CD4-positive, alpha-beta T cell treated with Interleukin-21 for 1 hour (primary cell): ENCODE data around the gene KIF18B.

Source experiments
- DNase-seq: peaks from one replicate; pipeline ENCODE4 v3.0.0-alpha.2; 2020

Gene KIF18B

GRCh38 chr17:44903012-44903685 lies 44.4 kb downstream of the KIF18B start:
- DNase-seq = no peak

DNA sequence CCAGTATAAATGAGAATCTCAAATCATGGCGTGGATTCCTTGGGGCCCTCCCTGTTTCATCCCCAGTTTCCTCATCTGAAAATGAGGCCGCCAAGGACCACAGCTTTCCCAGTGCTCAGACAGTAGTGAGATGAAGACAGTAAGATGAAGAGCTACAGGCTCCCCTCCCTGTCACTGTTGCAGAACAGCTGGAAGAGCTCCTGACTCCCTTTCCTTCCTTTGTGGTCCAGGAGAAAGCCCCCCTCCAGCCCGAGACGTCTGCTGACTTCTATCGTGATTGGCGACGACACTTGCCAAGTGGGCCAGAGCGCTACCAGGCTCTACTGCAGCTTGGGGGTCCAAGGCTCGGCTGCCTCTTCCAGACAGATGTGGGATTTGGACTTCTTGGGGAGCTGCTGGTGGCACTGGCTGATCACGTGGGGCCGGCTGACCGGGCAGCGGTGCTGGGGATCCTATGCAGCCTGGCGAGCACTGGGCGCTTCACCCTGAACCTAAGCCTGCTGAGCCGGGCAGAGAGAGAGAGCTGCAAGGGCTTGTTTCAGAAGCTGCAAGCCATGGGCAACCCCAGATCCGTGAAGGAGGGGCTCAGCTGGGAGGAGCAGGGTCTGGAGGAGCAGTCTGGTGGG lies 45.3 kb downstream of the KIF18B start:
- DNase-seq = no peak

GRCh38 chr17:44901411-44901921 lies 46.1 kb downstream of the KIF18B start:
- no peak for DNase-seq

GRCh38 chr17:44900894-44901293 lies 46.7 kb downstream of the KIF18B start:
- no peak for DNase-seq

DNA sequence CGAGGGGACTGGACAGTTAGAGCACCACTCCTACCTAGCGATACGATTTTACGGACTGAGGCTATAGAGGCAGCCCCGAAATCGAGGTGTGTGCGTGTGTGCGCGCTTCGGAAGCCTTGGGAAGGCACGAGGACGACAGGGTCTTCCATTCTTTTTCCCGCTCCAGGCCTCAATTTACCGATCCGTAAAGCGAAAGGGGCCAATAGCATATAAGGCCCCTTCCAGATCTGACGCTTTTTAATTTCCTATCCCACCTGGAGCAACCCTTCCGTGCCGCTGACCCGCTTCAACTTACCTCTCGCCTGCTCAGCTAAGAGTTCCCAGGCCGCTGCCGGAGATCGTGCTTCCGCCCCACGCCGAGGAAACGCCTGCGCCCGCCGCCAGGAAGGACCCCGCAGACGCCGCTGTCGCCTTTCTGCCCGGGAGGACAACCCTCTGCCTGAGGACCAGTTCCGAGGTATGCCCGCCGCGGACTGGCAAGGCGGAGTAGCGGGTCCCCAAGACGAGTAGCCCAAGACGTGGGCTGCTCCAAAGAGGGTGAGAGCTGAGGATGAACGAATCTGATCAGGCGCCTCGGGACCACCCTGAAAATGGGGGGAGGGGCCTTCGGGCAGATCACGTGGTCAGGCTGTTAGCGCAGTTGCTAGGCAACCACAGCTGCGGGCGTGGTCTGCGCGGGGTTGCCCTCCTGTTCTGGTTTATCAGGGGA lies 48.3 kb downstream of the KIF18B start, which contains the start of gene EFTUD2:
EFTUD2 (minus strand) TSS at position 372 of the 709 bp plus-strand sequence. CDS start 4,924 bp downstream, outside the sequence.
- DNase-seq = peak; percentile 93

- DNase-seq = peak; percentile 42
These were observed 48.9 kb downstream of the KIF18B start for GRCh38 chr17:44898768-44899073.

DNA sequence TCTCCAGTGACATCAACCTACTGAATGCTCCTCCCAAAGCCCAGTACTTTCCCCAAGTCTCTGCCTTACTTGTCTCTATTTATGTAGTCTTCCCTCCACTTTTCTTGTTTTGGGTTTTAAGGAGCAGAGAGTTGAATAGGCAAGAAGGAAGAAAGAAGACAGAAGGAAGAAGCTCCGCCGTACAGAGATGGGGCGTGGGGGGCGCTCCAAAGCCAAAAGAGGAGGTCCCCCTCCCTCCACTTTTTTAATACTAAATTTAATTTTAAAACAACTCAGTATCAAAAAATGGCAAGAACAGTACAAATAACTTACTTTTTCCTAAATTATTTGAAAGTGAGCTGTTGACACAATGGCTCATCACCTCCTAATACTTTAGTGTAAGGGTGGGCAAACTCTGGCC lies 52.9 kb downstream of the KIF18B start:
- DNase-seq = no peak

DNA sequence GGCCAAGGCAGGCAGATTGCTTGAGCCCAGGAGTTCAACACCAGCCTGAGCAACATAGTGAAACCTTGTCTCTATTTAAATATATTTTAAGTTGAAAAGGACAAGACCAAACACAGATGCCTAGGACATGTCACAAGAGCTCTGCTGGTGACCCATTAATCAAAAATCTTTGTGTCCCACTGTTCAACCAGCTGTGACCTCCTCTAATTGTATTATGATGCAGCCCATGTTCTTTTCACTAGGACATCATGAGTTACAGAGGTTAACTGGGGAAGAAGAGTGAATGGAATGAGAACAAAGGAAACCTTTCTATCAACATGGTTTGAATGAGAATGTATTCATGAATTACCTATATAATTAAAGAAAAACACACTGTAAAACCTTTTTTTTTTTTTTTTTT lies 55.3 kb downstream of the KIF18B start:
- DNase-seq = no peak

DNA sequence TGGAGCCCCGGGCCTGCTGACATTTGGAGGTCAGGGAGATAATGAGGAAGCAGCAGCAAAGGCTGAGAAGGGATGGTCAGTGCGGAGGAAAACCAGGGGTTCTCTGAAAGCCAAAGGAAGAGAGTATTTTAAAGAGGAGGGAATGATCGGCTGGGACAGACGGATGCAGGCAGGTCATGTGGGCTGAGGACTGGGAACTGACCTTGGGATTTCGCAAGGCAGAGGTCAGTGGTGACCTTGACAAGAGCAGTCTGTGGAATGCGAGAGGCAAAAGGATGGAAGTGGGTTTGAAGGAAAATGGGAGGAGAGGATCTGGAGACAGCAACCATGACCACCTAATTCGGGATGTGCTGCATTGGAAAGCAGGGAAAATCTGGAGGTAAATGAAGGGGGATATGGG lies 58.6 kb downstream of the KIF18B start:
- DNase-seq = no peak

DNA sequence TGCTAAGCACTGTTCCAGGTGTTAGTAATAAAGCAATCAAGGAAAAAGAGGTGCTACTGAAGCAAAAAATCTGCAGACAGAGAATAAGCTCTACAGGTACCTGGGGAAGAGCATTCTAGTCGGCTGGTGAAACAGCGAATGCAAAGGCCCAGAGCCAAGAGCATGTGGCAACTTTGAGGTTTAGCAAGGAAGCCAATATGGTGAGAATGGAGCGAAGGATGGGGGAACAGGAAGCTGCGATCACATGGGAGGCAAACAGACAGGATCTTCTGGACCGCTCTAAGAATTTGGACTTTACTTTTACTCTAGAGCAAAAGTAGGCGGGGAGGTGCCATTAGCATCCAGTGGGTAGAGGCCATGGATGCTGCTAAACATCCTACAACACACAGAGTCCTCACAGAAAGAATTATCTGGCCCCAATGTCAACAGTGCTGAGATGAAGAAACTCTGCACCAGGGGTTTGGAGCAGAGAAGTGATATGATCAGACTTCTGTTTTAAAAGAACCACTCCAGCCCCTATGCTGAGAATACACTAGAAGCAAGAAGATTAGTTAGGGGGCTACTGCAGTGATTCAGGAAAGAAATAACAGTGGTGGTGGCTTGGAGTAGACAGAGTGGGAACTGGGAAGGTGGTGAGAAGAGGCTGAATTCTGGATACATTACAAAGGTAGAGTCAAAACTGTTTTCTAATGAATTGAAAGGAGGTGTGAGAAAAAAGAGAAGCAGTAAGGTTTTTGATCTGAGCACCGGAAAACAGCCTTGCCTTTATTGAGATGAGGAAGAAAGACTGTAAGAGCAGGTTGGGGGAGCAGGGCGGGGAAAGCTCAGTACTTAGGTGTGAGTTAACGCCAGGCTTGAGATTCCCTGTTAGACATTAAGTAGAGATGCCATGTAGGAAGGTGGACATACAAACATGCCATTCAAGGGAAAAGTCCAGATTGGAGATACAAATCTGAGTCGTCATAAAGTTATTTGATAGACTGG lies 59.3 kb downstream of the KIF18B start:
- peak; percentile 25 for DNase-seq

- no peak for DNase-seq
These were observed 60.6 kb downstream of the KIF18B start for GRCh38 chr17:44887016-44887415.

DNA sequence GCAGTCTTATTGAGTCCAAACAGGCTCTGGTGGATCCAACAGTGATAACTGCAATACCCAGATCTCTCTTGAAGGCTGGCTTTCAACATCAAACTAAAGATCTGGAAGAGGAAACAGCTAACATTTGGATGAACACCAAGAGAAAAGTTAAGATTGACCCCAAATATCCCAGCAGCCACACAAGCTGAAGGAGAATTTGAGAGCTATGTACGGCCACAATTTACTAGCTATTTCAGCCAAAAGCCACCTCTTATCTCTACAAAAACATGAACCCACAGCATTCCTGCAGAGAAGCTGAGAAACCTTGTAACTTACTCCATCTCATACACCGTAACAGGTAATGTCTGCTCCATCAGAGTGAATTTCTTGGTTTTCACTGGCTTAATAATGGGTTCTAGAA lies 62.6 kb downstream of the KIF18B start:
- no peak for DNase-seq

DNA sequence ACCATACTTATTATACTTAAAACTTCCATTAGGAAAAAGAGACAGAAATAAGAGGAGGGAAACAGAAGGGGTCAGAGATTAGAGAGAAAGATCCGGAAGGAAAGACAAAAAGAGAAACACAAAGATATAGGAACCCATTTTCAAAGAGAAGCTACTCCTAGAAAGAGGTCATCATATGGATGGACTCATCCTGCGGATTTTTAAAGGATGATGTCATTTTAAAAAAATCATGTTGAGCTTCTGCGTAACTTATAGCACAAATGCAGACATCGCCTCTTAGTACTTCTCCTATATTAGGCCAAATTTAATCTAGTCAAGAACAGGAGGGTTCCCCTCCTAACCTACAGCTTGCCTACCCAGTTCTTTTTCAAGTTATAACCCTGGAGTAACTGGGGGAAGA lies 66.4 kb downstream of the KIF18B start:
- DNase-seq = no peak

- no peak for DNase-seq
These were observed 67.5 kb downstream of the KIF18B start for GRCh38 chr17:44880062-44880461.

- no peak for DNase-seq
These were observed 68.2 kb downstream of the KIF18B start for GRCh38 chr17:44879376-44879775.

GRCh38 chr17:44878627-44879221 lies 68.8 kb downstream of the KIF18B start:
- peak; percentile 33 for DNase-seq

DNA sequence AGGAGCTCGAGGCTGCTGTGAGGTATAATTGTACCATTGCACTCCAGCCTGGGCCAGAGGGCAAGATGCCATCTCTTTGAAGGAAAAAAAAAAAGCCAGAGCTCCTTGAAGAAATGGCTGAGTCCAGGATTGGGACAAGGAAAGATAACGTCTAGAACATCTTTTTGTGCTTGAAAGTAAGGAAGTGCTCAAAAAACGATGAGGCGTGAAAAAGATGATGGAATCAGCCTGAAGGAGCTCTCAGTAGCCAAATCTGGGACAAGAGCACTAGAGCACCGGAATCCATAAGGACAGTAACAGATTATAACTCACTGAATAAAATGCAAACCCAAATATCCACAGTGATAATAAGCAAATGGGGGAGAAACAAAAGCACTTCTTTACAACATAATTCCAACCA lies 70.5 kb downstream of the KIF18B start:
- DNase-seq = no peak

DNA sequence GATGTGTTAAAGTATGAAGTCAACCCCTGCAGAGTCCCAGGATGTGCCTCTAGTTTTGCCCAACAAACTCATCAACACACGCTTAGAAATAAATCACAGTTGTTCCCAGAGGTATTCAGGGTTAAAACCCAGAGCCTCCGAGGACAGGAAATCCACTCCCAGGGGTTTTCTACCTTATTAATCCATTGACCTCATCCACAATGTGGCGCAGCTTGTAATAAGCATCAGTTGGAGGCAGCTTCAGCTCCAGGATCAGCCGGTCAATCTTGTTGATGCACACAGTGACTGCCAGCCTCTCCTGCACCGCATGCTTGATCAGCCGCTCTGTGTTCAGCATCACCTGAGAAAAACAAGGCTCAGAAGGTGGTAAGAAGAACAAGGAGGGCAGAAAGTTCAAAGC lies 71.8 kb downstream of the KIF18B start:
- no peak for DNase-seq
